ENCODE data around the gene SMOC1.

Gene SMOC1

GRCh38 chr14:69879175-69880043, at the start of gene SMOC1:
TSS of gene SMOC1 (plus strand) at chr14:69879416. CDS start at chr14:69879679, 263 bp downstream.
- TF ChIP-seq, protein P1, sequence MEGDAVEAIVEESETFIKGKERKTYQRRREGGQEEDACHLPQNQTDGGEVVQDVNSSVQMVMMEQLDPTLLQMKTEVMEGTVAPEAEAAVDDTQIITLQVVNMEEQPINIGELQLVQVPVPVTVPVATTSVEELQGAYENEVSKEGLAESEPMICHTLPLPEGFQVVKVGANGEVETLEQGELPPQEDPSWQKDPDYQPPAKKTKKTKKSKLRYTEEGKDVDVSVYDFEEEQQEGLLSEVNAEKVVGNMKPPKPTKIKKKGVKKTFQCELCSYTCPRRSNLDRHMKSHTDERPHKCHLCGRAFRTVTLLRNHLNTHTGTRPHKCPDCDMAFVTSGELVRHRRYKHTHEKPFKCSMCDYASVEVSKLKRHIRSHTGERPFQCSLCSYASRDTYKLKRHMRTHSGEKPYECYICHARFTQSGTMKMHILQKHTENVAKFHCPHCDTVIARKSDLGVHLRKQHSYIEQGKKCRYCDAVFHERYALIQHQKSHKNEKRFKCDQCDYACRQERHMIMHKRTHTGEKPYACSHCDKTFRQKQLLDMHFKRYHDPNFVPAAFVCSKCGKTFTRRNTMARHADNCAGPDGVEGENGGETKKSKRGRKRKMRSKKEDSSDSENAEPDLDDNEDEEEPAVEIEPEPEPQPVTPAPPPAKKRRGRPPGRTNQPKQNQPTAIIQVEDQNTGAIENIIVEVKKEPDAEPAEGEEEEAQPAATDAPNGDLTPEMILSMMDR (IDR thresholded peaks at IDR 0.05): no peak
- peak within 1 kb of the TSS; percentile 98 for H3K27ac Mint-ChIP-seq
- H3K27me3 Mint-ChIP-seq (ENCODE audit: low read depth, poor library complexity): peaks cover 8% of the 10 kb centered on the region

GRCh38 chr14:69838881-69839416, 40.3 kb upstream of the SMOC1 start:
- H3K27ac Mint-ChIP-seq: no peak overlapping the region
- TF ChIP-seq, protein P1 (IDR thresholded peaks at IDR 0.05): no peak
- DNase-seq: no peak
- H3K27me3 Mint-ChIP-seq (ENCODE audit: low read depth, poor library complexity): no peaks in the 10 kb centered on the region
- no peaks in the 10 kb centered on the region for H3K4me1 Mint-ChIP-seq
- H3K9me3 Mint-ChIP-seq: no peaks in the 10 kb centered on the region
- H3K4me3 Mint-ChIP-seq: no peak overlapping the region
- no peaks in the 10 kb centered on the region for H3K36me3 Mint-ChIP-seq (ENCODE audit: low read depth)

More at GRCh38 chr14:69879175-69880043, at the start of gene SMOC1:
- Mint-ChIP-seq H3K4me1 (peaks cover 59% of the 10 kb centered on the region), H3K4me3 (peak within 1 kb of the TSS; percentile 95), H3K9me3 (peaks cover 17% of the 10 kb centered on the region), H3K36me3 (ENCODE audit: low read depth) (peaks cover 19% of the 10 kb centered on the region)
- peak; percentile 91 for DNase-seq

GRCh38 chr14:69839661-69840060, 39.6 kb upstream of the SMOC1 start:
- Mint-ChIP-seq H3K27ac (no peak overlapping the region), H3K36me3 (ENCODE audit: low read depth) (no peaks in the 10 kb centered on the region), H3K4me3 (no peak overlapping the region), H3K4me1 (no peaks in the 10 kb centered on the region), H3K9me3 (no peaks in the 10 kb centered on the region), H3K27me3 (ENCODE audit: low read depth, poor library complexity) (no peaks in the 10 kb centered on the region)
- DNase-seq: no peak
- TF ChIP-seq, protein P1 (IDR thresholded peaks at IDR 0.05): no peak

- Mint-ChIP-seq H3K27ac (no peak overlapping the region), H3K4me3 (no peak overlapping the region), H3K4me1 (peaks cover 3% of the 10 kb centered on the region), H3K9me3 (no peaks in the 10 kb centered on the region), H3K36me3 (ENCODE audit: low read depth) (no peaks in the 10 kb centered on the region), H3K27me3 (ENCODE audit: low read depth, poor library complexity) (no peaks in the 10 kb centered on the region)
- no peak for DNase-seq
- TF ChIP-seq, protein P1 (IDR thresholded peaks at IDR 0.05): no peak
Measured at GRCh38 chr14:69841656-69842055, 37.6 kb upstream of the SMOC1 start.

DNA sequence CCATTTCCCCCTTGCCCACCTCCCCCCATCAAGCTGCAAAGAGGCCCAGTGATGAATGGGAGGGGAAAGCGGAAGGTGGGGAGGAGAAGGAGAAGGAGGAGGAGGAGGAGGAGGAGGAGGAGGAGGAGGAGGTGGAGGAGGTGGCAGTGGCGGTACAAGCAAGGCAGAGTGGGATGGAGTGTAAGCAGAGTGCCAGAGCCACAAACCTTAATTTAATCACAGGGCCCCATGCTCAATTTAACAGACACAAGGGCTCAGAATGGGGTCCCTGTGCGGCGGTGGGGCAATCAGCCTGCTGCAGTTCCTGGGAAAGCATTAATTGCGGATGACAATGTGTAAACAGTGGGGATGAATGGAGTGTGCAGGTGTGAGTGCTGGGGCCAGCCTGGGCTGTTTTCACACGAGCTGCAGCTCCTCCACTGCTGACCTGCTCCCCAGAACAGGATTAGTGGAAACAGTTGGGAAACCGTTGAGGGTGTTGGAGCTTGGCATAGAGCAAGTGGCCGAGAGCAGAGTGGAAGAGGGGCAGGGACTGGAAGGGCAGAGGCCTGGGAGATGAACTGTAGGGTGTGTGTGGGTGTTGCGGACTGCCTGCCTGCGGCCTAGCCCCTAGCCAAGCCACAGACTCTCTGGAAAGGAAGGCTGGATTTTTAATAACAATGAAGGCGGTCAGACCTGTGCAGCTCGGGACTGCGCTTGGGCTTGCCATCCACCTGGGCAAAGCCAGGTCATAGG, 36.4 kb upstream of the SMOC1 start:
- H3K36me3 Mint-ChIP-seq (ENCODE audit: low read depth): no peaks in the 10 kb centered on the region
- DNase-seq: peak; percentile 44
- H3K4me3 Mint-ChIP-seq: no peak overlapping the region
- H3K9me3 Mint-ChIP-seq: no peaks in the 10 kb centered on the region
- no peaks in the 10 kb centered on the region for H3K27me3 Mint-ChIP-seq (ENCODE audit: low read depth, poor library complexity)
- peaks cover 14% of the 10 kb centered on the region for H3K4me1 Mint-ChIP-seq
- no peak overlapping the region for H3K27ac Mint-ChIP-seq
- TF ChIP-seq, protein P1 (IDR thresholded peaks at IDR 0.05): no peak
